Ishikawa (cell line): ENCODE measurements around the gene GPC6.

ENCODE experiments used
- CEBPB ChIP-seq: IDR thresholded peaks from 2 replicates; pipeline ENCODE4 v1.6.1; 2012
- EGR1 ChIP-seq: IDR thresholded peaks from 2 replicates; pipeline ENCODE4 v1.6.1; 2012
- EP300 ChIP-seq: IDR thresholded peaks from 2 replicates; pipeline ENCODE4 v1.6.1; 2012; ENCODE audit warnings: borderline replicate concordance

- TF ChIP-seq EP300 (no peak), CEBPB (no peak), EGR1 (no peak)
Measured at GRCh38 chr13:94160875-94161274, 934.3 kb downstream of the GPC6 start.
